ENCODE data around the gene CYBA. TPM values are rescaled to one million over a fixed set of nuclear protein-coding genes. Genes with fewer than 3 reads are reported as not detected.

The CYBA gene
- polyA plus RNA-seq, 3 donors, result 1,168 to 2,376 (median 2,092) TPM

- Mint-ChIP-seq H3K4me3 (no peak overlapping the region), H3K4me1 (peaks cover 24% of the 10 kb centered on the region), H3K27me3 (ENCODE audit: low read depth in 3 of 3) (peaks cover 0 to 2% (median 2%) of the 10 kb centered on the region in 3 donors), H3K27ac (peak overlapping the region in 2 of 7 donors; percentile 14 to 19), H3K36me3 (peaks cover 20 to 48% of the 10 kb centered on the region in 2 donors), H3K9me3 (no peaks in the 10 kb centered on the region)
- Histone ChIP-seq H3K36me3 (replicated peaks in 1 of 2; ENCODE audit: control insufficient read depth in 1 of 2, insufficient read depth in 2 of 2, low read length in 2 of 2) (peaks cover 13 to 19% of the 10 kb centered on the region in 2 donors), H3K4me3 (replicated peaks in 1 of 3; ENCODE audit: low read depth in 2 of 3, low read length in 3 of 3) (no peak overlapping the region), H2AFZ (ENCODE audit: insufficient read depth, low read depth, low read length, poor library complexity, severe bottlenecking) (no peak overlapping the region), H3K9me3 (replicated peaks in 1 of 2; ENCODE audit: control insufficient read depth in 1 of 2, insufficient read depth in 1 of 2, low read length in 2 of 2) (no peaks in the 10 kb centered on the region), H3K4me2 (replicated peaks; ENCODE audit: extremely low read depth, low read length, poor library complexity, severe bottlenecking) (no peak overlapping the region), H4K20me1 (ENCODE audit: insufficient read depth, low read length) (peaks cover 27% of the 10 kb centered on the region), H3K9ac (ENCODE audit: insufficient read depth, low read length, poor library complexity, severe bottlenecking) (no peak overlapping the region), H3K4me1 (ENCODE audit: control insufficient read depth in 1 of 2, insufficient read depth in 2 of 2, low read length in 2 of 2) (peaks cover 28 to 36% of the 10 kb centered on the region in 2 donors), H3K27me3 (ENCODE audit: control insufficient read depth in 2 of 2, insufficient read depth in 2 of 2, low read length in 2 of 2) (no peaks in the 10 kb centered on the region), H3K27ac (ENCODE audit: low read depth in 1 of 2, low read length in 2 of 2) (no peak overlapping the region), H3K79me2 (ENCODE audit: insufficient read depth, low read length) (peaks cover 27% of the 10 kb centered on the region)
- WGBS (ENCODE audit: insufficient coverage), result 97% methylated on average over 11 of the region's 13 CpGs
- no peak for DNase-seq
- intact Hi-C loops (cut with micrococcal nuclease), result loop anchor here in 1 of 2 donors (5.0 kb wide), 1 partner anchor 34 kb away; the partner anchor contains the start of gene SNAI3
- no peak for TF ChIP-seq CTCF (IDR thresholded peaks at IDR 0.05)
Observed at GRCh38 chr16:88653101-88653500, 2.2 kb upstream of the CYBA start.

- no peak for DNase-seq
- no peak overlapping the region for H3K4me2 ChIP-seq (replicated peaks; ENCODE audit: extremely low read depth, low read length, poor library complexity, severe bottlenecking)
- H3K4me3 ChIP-seq (replicated peaks in 1 of 3; ENCODE audit: low read depth in 2 of 3, low read length in 3 of 3), result no peak overlapping the region
- Mint-ChIP-seq H3K4me3 (no peak overlapping the region), H3K4me1 (peaks cover 27% of the 10 kb centered on the region), H3K9me3 (no peaks in the 10 kb centered on the region), H3K36me3 (peaks cover 20 to 44% of the 10 kb centered on the region in 2 donors), H3K27me3 (ENCODE audit: low read depth in 3 of 3) (peaks cover 0 to 2% (median 2%) of the 10 kb centered on the region in 3 donors), H3K27ac (no peak overlapping the region)
- no peak overlapping the region for H2AFZ ChIP-seq (ENCODE audit: insufficient read depth, low read depth, low read length, poor library complexity, severe bottlenecking)
- no peak overlapping the region for H3K27ac ChIP-seq (ENCODE audit: low read depth in 1 of 2, low read length in 2 of 2)
- no peaks in the 10 kb centered on the region for H3K27me3 ChIP-seq (ENCODE audit: control insufficient read depth in 2 of 2, insufficient read depth in 2 of 2, low read length in 2 of 2)
- H4K20me1 ChIP-seq (ENCODE audit: insufficient read depth, low read length), result peaks cover 31% of the 10 kb centered on the region
- H3K9ac ChIP-seq (ENCODE audit: insufficient read depth, low read length, poor library complexity, severe bottlenecking), result no peak overlapping the region
- peaks cover 32 to 40% of the 10 kb centered on the region in 2 donors for H3K4me1 ChIP-seq (ENCODE audit: control insufficient read depth in 1 of 2, insufficient read depth in 2 of 2, low read length in 2 of 2)
- intact Hi-C loops (cut with micrococcal nuclease), result loop anchor here in 1 of 2 donors (5.0 kb wide), 1 partner anchor 35 kb away; the partner anchor contains the start of gene SNAI3
- no peaks in the 10 kb centered on the region for H3K9me3 ChIP-seq (replicated peaks in 1 of 2; ENCODE audit: control insufficient read depth in 1 of 2, insufficient read depth in 1 of 2, low read length in 2 of 2)
- 94% methylated on average over 2 of the region's 8 CpGs for WGBS (ENCODE audit: insufficient coverage)
- TF ChIP-seq CTCF (IDR thresholded peaks at IDR 0.05), result no peak
- H3K36me3 ChIP-seq (replicated peaks in 1 of 2; ENCODE audit: control insufficient read depth in 1 of 2, insufficient read depth in 2 of 2, low read length in 2 of 2), result peaks cover 13 to 20% of the 10 kb centered on the region in 2 donors
- peaks cover 31% of the 10 kb centered on the region for H3K79me2 ChIP-seq (ENCODE audit: insufficient read depth, low read length)
Observed at GRCh38 chr16:88652762-88653063, 1.9 kb upstream of the CYBA start.

All from CD14-positive monocyte (primary cell).